Hematopoietic multipotent progenitor cell treated with erythropoietin and hydrocortisone succinate and interleukin-3 and kit ligand, for 8 days (in vitro differentiated cells): ENCODE results near the gene PREP.

Source experiments
- DNase-seq: peaks from one replicate; pipeline ENCODE4 v3.0.0-alpha.2; 2015

Gene PREP

DNA sequence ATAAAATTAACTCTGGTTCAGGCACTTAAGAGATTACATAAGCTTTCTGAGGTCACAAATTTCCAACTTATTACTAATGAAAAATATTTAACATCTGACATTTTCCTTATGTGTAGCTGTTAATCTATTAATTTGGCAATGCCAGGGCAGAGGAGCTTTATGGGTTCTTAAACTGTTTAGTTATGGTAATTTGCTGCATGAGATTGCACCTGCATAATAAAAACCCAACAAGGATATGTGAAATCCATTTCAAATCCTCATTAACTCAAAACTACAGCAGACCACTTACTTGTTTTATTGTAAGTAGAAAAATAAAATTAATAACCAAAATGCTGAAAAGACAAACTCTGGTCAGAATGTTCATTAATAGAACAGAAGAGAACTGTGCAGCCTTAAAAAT, 98.1 kb downstream of the PREP start:
- no peak for DNase-seq

DNA sequence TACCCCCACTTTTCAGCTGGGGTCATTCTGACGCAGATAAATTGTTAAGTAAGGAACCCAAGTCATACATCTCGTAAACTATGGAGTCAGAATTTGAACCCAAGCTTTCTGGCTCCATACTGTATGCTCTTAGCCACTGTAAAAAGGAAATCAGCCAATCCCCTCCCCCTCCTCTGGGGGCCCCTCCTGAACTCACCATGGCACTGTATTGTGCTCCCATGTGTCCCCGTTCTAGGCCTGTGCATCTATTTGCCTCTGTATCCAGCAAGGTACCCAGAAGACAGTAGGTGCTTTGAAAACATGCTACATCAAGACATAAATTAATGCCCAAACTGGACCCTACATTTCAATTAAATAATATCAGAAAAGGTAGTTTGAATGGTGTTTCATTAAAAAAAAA, 98.5 kb downstream of the PREP start:
- no peak for DNase-seq

DNA sequence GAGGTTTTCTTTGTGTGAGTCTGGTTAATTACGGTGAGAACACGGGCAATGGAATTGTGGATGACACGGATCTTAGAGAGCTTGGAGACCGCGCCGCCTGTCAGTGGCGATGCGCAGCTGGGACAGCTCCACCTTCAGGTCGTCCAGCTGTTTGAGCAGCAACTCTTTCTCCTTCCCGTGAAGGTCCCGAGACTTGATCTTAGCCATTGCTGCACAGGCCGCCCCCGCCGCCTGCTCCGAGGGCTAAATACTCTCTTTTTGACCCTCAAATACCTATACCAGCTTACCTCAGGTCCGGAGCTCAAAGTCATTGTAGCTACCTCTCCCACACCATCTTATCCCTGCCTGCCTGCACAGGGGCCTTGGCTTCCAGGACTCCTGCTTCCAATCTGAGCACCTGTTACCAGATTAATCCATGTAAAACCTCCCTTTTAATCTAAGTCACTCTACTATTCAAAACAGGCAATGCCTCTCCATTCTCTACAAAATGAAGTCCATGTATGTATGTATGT, 100.2 kb downstream of the PREP start:
- no peak for DNase-seq

DNA sequence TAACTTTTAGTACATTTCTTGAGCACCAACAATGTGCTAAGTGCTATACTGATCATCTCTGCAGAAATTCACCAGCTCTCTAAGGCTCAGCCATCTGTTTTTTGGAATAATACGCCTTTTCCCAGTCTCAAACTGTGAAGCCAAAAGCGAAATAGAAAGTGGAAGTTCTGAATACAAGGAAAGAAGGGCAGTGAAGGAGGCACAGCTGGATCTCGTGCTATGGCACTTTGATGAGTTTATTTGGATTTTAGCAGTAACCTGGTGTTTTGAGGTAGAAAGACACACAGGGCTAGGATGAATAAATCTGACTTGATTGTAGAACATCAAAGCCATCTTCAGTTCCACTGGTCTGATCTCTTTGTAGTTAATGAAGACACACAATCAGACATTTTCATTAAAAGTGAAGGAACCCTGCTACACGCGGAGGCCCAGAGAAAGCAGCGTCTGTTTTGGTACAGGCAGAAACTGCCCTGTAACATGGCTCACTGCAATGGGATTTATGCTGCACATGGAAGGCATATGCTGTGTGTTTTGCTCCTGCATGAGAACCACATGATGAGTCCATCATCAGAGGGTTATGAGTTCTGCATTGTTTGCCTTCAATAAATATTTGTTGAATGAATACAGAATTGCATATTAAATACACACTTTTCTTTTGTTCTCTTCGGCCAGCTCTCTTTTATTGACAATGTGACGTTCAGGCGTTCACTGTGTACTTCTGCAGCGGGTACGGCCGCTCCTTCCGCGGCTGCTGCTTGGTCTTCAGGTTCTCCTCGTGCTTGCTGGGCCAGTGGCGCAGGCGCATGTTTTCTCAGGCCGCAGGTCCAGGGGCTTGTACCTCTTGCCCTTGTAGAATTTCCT, 100.9 kb downstream of the PREP start:
- DNase-seq: no peak

DNA sequence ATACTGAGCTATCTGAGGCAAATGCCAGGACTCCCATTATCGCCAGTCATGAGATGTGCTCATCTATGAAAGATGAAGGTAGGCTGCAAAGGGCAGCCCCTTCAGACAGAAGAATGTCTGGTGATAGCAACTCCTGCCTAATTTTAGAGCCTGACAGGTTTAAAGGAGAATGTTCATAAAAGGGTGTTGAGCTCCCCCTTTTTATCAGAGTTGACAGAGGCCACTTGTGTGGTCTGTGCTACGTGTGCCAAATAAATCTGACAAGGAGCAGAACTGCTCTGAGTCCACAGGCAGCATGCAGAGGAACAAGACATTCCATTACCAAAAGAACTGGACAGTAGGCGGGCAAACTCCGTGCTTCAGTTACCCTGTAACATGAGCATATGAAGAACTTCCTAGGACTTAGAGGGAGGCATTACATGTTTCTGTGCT, 101.8 kb downstream of the PREP start:
- DNase-seq: no peak

DNA sequence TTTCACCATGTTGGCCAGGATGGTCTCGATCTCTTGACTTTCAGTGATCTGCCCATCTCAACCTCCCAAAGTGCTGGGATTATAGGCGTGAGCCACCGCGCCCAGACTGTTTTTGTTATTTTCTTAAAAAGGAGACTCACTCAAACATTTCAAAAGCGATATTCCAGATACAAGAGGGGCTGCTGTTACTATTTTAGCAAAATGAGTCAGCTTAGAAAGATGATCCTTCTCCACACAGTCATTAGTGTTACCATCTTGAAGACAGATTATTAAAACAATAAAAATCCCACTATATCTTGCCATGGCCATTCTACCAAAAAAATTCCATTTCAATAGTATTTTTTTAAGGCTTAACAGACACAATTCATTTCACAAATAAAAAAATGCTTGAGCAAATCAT, 102.8 kb downstream of the PREP start:
- DNase-seq: no peak

DNA sequence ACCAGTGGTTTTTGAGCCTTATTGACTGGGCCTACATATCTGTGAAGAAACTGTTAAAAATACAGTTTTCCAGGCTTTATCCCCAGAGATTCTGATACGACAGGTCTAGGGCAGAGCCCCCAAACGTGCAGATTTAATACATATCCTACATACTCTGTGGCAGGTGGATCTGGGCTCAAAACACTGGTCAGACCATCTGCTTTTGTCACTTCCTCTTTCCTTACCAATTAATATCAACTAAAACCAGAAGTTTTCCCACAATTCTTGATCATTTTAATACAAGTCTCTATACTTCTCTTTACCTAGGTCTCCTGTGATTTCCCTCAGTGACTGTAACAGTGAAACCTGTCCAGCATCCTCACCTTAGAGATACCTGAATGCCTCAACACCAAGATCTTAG, 108.8 kb downstream of the PREP start:
- DNase-seq: no peak

DNA sequence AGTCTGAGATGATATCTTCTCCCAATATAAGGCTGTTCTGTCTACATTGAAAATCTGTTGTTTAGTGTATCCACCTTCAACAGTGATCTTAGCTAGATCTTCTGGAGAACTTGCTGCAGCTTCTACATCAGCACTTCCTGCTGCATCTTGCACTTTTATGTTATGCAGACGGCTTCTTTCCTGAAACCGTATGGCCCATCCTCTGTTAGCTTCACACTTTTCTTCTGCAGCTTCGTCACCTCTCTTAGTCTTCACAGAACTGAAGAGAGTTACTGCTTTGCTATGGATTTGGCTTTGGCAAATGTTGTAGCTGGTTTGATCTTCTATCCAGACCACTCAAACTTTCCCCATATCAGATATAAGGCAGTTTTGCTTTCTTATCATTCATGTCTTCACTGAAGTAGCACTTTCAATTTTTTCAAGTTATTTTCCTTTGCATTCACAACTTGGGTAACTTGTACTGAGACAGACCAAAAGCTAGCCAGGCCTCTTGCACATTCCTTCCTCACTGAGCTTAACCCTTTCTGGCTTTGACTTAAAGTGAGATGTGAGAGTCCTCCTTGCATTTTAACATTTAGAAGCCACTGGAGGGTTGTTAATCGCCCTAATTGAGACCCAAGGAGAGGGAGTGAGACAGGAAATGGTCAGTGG, 110.1 kb downstream of the PREP start:
- no peak for DNase-seq

DNA sequence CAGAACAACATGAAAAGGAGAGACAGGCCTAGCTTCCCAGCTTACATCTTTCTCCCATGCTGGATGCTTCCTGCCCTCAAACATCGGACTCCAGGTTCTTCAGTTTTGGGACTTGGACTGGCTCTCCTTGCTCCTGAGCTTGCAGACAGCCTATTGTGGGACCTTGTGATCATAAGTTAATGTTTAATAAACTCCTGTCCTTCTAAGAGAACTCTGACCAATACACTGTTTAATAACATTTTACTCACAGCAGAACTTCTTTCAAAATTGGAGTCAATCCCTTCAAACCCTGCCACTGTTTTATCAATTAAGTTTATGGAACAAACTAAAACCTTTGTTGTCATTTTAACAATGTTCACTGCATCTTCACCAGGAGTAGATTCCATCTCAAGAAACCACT, 111.4 kb downstream of the PREP start:
- no peak for DNase-seq

DNA sequence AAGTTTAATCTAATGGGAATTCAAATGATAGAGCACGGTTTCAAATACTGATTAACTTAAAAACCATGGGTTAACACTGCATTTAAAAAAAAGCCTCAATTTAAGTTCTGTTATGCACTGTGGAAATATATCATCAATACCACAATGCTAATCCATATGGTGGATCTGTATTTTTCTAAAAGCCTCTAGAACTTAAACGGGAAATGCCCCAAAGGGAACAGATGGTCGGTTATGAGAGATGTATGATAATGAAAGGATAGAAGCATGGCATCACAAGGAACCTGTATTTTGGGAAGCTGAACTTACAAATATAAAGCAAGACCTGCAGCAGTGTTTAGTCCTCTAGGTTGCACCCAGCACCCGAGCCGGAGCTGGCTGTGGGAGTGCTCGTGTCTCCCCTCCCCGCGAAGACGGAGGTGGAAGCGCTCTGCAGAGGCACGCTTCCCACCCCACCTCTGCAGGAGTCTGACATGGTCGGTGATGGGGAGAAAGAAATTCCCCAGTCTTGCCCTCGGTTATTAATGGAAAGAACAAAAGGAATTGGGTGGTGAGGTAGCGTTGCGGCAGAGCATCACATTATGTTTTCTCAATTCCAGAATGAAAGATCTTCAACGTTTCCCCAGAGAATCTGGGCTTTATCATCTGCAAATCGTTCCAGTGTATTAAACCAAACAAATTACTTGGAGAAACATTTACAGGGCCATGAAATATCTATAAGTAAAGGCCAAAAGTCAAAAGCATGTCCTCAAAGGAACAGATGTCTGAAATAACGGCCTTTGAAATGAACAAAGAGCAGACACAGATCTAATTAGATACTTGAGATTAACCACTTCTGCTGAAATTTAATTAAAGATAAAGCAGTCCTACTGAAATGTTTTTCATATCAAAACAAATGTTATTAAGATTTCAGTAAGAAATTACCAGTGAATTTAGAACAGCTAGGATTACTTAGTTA, 120.0 kb downstream of the PREP start:
- no peak for DNase-seq

DNA sequence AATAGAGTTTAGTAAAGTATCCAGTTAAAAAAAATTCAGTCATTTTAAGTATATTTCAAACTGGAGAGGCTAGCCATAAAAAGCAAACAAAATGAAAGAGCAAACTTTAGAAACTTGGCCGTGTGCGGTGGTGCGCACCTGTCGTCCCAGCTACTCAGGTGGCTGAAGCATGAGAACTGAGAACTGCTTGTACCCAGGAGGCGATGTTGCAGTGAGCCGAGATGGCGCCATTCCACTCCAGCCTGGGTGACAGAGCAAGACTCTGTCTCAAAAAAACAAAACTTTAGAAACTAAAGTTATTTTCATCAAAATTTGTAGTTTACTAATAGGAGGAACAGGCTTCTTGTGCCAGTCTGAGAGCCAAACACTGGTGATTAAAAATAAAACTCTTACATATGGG, 122.8 kb downstream of the PREP start:
- no peak for DNase-seq

DNA sequence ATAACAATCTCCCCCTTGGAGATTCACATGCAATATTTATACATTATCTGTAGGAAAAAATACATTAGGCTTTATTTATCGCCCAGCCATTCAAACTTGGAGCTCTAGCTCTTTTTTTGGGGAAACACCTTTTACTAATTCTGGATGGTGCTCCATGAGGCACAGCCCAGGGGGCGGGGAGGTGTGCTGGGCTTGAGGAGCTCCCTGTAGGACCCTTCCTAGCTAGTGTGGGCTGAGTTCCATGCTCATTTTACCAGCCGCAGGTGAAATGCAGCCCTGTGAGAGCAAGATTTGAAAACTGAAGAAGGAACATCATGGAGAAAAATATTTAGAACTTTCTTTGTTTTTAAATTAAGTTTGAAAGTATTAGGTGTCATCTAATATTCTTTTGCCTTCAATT, 123.4 kb downstream of the PREP start:
- DNase-seq: no peak

DNA sequence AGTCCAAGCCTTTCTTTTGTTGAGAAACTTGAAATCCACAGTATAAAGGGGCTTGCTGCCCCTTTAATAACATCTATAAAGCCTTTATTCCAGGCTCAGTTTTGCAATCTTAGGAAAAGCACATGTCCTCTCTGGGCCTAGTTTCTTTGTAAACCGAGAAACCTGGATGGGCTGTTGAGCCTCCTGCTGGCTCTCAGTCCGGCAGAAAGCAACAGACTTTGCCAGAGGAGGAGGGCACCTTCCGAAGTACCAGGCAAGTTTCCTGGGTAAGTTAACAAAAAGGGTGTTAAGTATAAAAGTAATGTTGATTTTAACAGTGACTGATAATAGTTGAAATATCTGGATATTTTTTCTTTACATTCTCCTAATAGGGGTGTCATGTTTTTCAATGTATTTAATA, 124.1 kb downstream of the PREP start:
- DNase-seq: no peak

DNA sequence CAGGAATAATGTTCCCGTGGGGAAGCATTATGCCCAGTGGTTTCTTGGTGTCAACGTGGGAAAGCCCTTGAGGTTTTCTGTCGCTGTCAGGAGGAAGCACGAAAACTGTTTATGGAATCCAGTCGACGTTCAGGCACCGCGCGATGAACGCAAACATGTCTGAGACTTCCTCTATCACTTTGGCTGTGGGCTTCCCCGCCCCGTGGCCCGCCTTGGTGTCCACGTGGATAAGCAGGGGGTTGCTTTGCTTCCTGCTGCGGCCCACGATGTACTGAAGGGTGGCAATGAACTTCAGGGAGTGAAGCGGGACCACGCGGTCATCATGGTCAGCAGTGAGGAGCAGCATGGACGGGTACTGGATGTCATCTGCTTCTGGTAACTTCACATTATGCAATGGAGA, 124.8 kb downstream of the PREP start:
- no peak for DNase-seq

DNA sequence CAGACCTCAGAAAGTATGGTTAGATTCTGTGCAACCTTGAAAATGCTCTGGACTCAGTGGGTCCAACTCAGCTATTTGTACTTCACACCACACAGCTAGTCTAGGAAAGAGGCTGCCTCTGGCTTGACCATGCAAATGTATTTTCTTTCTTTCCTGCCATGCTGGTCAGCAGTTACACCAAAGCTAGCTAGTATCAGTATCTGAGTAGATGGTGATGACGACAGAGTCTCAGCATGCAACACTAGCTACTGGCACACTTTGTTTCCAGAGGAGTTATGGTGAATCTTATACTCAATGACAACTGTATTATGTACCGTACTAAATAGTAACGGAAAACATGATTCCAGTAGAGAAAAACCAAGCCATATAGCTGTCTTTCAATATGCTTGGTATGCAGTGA, 126.5 kb downstream of the PREP start:
- DNase-seq: no peak

DNA sequence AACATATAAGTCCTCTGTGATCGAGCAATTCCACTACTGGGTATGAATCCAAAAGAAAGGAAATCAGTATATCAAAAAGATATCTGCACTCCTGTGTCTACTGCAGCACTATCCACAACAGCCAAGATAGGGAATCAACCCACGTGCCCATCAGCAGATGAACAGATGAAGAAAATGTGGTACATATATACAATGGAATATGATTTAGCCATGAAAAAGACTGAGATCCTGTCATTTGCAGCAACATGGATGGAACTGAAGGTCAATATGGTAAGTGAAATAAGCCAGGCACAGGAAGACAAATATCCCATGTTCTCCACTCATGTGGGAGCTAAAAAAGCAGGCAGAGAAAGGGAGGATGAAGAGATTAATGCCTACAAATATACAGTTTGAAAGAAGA, 127.3 kb downstream of the PREP start:
- DNase-seq: no peak

DNA sequence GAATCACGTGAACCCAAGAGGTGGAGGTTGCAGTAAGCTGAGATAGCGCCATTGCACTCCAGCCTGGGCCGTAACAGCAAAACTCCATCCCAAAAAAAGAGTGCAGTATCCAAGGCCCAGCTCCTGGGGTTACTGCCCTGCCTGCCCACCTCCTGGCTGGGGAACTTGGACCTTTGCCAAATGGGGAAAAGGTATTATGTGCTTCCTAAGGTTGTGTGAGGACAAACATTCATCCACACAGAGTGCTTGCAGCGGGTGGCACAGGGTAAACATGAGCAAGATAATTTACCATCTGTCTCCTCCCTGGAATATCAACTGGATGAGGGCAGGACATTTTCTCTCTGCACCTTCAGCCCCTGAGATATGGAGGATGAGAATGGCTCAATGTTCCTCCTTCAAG, 128.2 kb downstream of the PREP start:
- no peak for DNase-seq

DNA sequence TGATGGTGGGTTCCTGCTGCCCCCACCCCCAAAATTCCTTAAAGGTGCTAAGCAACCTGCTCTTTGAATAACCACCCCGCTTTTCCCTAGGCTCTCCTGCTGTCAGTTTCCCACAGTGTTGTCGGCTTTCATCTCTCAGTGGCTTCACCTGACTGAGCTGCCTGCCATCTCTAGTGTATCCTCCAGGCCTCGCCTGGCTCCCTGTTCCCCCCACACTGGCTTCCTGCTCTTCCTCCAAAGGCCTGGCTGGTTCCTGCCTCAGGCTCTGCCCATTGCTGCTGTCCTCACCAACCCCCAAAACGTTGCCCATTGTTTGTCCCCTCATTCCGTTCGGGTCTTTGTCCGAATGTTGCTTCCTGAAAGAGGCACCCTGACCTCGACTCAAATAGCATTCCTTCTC, 129.3 kb downstream of the PREP start:
- no peak for DNase-seq

DNA sequence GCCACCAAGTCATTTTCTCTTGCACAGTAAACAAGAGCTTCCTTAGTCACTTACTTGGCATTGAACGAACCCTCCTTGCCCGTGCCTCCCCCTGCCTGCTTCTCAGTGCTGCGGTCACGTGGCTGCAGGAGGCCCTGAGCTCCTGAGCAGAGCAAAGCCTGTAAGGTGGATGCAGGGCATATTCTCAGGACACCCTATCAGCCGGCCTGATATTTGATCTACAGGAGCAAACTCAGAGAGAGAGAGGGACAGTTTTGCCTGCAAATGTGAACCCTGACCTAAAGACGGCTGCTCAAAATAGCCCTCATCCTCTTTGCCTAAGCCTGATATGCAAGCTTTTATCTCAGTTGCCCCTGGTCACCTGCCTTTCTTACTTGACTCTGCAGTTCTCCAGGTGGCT, 130.1 kb downstream of the PREP start:
- DNase-seq: no peak

DNA sequence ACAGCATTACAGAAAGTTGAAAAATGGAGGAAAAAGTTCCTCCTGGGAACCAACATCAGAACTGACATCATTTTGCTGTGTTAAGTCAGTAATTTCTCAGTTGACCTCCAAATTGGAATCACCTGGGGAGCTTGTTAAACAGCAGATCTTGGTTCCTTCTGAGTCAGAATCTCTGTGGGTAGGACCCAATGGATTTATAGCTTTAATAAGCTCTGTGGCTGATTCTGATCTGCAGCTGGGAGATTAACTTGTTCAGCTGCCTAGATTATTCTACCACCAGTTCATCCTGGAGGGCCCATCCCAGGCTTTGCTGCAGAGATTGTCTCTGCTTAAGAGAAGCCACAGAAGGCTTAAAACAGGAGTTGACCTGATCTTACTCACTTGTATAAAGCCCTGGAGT, 132.4 kb downstream of the PREP start:
- no peak for DNase-seq

DNA sequence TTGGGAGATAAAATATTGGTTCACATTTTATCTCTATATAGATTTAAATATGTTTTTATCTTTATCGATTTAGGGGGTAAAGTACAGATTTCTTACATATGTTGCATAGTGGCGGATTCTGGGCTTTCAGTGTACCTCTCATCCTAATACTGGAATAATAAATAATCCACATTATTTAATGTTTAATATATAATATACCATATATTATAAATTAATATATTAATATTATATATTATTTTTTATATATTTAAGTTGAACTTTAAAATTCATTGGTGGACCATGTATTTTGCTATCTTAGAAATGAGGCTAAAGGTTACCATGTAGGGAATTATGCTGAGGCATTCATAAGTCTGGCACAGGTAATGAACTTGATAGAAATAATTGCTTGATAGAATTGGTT, 133.5 kb downstream of the PREP start:
- DNase-seq: no peak

DNA sequence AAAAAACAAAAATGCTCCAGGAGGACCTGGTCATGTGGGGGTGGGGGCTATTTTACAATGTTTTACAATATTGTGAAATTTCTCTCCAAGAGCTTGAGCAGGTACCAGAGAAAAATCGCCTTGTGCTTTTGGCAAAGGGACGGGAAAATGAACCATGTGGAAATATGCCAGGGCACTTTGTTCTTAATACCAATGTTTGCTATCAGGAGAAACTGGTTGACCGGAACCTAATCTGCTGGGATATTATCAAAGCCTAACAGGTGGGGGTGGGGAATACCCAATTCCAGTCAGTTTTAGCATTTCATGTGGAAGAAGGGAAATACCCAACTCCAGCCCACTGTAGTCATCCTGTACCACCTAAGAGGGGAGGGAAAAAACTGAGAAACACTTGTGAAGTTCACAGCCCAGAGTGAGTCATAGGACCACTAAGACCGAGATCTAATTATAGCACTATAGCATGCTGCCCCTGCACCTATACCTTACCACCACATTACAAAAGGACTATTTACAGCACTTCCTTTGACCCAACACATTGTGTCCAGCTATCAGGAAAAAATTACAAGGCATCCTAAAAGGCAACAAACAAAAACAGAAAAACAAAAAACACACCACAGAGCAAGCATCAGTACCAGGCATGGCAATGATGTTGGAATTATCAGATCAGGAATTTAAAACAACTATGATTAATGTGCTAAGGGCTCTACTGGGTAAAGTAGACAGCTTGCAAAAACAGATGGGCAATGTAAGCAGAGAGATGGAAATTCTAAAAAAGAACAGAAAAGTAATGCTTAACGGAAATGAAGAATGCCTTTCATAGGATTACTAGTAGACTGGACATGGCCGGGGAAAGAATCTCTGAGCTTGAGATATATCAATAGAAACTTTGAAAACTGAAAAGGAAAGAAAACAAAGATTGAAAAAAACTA, 138.9 kb downstream of the PREP start:
- no peak for DNase-seq
